ENCODE data around the gene KRT76. TPM values are rescaled to one million over a fixed set of nuclear protein-coding genes. Genes with fewer than 3 reads are reported as not detected.

KRT76 gene
- total RNA-seq, 1 donor from 2014 or later, result not detected

- Mint-ChIP-seq H3K27me3 (ENCODE audit: low read depth) (peaks cover 25% of the 10 kb centered on the region), H3K36me3 (no peaks in the 10 kb centered on the region), H3K9me3 (no peaks in the 10 kb centered on the region), H3K4me1 (peaks cover 23% of the 10 kb centered on the region), H3K27ac (no peak overlapping the region), H3K4me3 (no peak overlapping the region)
- no peak for TF ChIP-seq CTCF (IDR thresholded peaks at IDR 0.05; ENCODE audit: unreplicated experiment)
- no peak for DNase-seq (ENCODE audit: low spot score in 2 of 2, unreplicated experiment in 2 of 2)
Observed at GRCh38 chr12:52811191-52812072, 34.3 kb upstream of the KRT76 start.

- H3K27ac Mint-ChIP-seq, result no peak overlapping the region
- H3K27me3 Mint-ChIP-seq (ENCODE audit: low read depth), result peaks cover 25% of the 10 kb centered on the region
- H3K9me3 Mint-ChIP-seq, result no peaks in the 10 kb centered on the region
- DNase-seq (ENCODE audit: low spot score in 2 of 2, unreplicated experiment in 2 of 2), result no peak
- no peaks in the 10 kb centered on the region for H3K36me3 Mint-ChIP-seq
- TF ChIP-seq CTCF (IDR thresholded peaks at IDR 0.05; ENCODE audit: unreplicated experiment), result no peak
- H3K4me1 Mint-ChIP-seq, result peaks cover 28% of the 10 kb centered on the region
- no peak overlapping the region for H3K4me3 Mint-ChIP-seq
Observed at GRCh38 chr12:52810554-52810953, 33.4 kb upstream of the KRT76 start.

- H3K27ac Mint-ChIP-seq, result no peak overlapping the region
- H3K27me3 Mint-ChIP-seq (ENCODE audit: low read depth), result peaks cover 25% of the 10 kb centered on the region
- H3K36me3 Mint-ChIP-seq, result no peaks in the 10 kb centered on the region
- TF ChIP-seq CTCF (IDR thresholded peaks at IDR 0.05; ENCODE audit: unreplicated experiment), result no peak
- H3K9me3 Mint-ChIP-seq, result no peaks in the 10 kb centered on the region
- no peak for DNase-seq (ENCODE audit: low spot score in 2 of 2, unreplicated experiment in 2 of 2)
- peaks cover 30% of the 10 kb centered on the region for H3K4me1 Mint-ChIP-seq
- no peak overlapping the region for H3K4me3 Mint-ChIP-seq
Observed at GRCh38 chr12:52809166-52809565, 32.0 kb upstream of the KRT76 start.

GRCh38 chr12:52808573-52809160 lies 31.5 kb upstream of the KRT76 start:
- no peak for DNase-seq (ENCODE audit: low spot score in 2 of 2, unreplicated experiment in 2 of 2)
- H3K27me3 Mint-ChIP-seq (ENCODE audit: low read depth), result peaks cover 25% of the 10 kb centered on the region
- no peak for TF ChIP-seq CTCF (IDR thresholded peaks at IDR 0.05; ENCODE audit: unreplicated experiment)
- no peak overlapping the region for H3K4me3 Mint-ChIP-seq
- no peak overlapping the region for H3K27ac Mint-ChIP-seq
- H3K36me3 Mint-ChIP-seq, result no peaks in the 10 kb centered on the region
- H3K4me1 Mint-ChIP-seq, result peaks cover 32% of the 10 kb centered on the region
- H3K9me3 Mint-ChIP-seq, result no peaks in the 10 kb centered on the region

GRCh38 chr12:52807544-52808470 lies 30.7 kb upstream of the KRT76 start:
- no peak for DNase-seq (ENCODE audit: low spot score in 2 of 2, unreplicated experiment in 2 of 2)
- Mint-ChIP-seq H3K27ac (no peak overlapping the region), H3K9me3 (no peaks in the 10 kb centered on the region), H3K27me3 (ENCODE audit: low read depth) (peaks cover 25% of the 10 kb centered on the region), H3K36me3 (no peaks in the 10 kb centered on the region), H3K4me3 (no peak overlapping the region), H3K4me1 (peaks cover 28% of the 10 kb centered on the region)
- no peak for TF ChIP-seq CTCF (IDR thresholded peaks at IDR 0.05; ENCODE audit: unreplicated experiment)
